Naive thymus-derived CD4-positive, alpha-beta T cell (primary cell): ENCODE results near the gene GZMM. TPM values are rescaled to one million over a fixed set of nuclear protein-coding genes. Genes with fewer than 3 reads are reported as not detected.

Experiments used
- ATAC-seq: fragments of 150-1000 bp; cut with Tn5 transposase; 2 replicates; pipeline ENCODE4 v1.10.0; 2021; ENCODE audit warnings: mild to moderate bottlenecking, moderate library complexity
- CTCF ChIA-PET: fragments of 350-600 bp; sonication (Branson Sonifier 250); formaldehyde crosslinking; loops from one replicate; lab custom pipeline; 2021; ENCODE audit warnings: antibody characterized with exemption; lab: Charles Lee
- POLR2A ChIA-PET: fragments of 350-600 bp; sonication (Branson Sonifier 250); formaldehyde crosslinking; loops from one replicate; lab custom pipeline; 2021; ENCODE audit warnings: antibody characterized with exemption, inconsistent platforms; lab: Charles Lee
- DNase-seq, 9 donors: peaks; one replicate each; pipeline versions ENCODE4 v3.0.0 to v3.0.0-alpha.2; 2020 to 2022; ENCODE audit warnings: mixed read lengths in 1 of 9
- H3K27ac ChIP-seq: one replicate; pipeline ENCODE4 v1.7.0; 2013; ENCODE audit warnings: mild to moderate bottlenecking, low read depth, low read length, moderate library complexity
- H3K27me3 ChIP-seq, 2 donors: one replicate each; pipeline ENCODE4 v1.7.0; 2013; ENCODE audit warnings: low read length in 2 of 2, mild to moderate bottlenecking in 2 of 2, moderate library complexity in 2 of 2; ENCODE audit not compliant: control insufficient read depth in 2 of 2, insufficient read depth in 2 of 2
- H3K36me3 ChIP-seq, 3 experiments: 1 replicate in 2 of 3; 2 replicates in 1 of 3; pipeline ENCODE4 v1.7.0; 2013; ENCODE audit warnings: low read length in 3 of 3, mild to moderate bottlenecking in 3 of 3, moderate library complexity in 1 of 3; ENCODE audit not compliant: insufficient read depth in 3 of 3, control insufficient read depth in 2 of 3
- H3K4me1 ChIP-seq, 2 donors: one replicate each; pipeline ENCODE4 v1.7.0; 2013; ENCODE audit warnings: low read length in 2 of 2, mild to moderate bottlenecking in 2 of 2, moderate library complexity in 1 of 2; ENCODE audit not compliant: control insufficient read depth in 2 of 2, insufficient read depth in 2 of 2
- H3K4me3 ChIP-seq: 2 replicates; pipeline ENCODE4 v1.7.0; 2013; ENCODE audit warnings: mild to moderate bottlenecking, low read length
- H3K9me3 ChIP-seq, 3 experiments: 1 replicate in 2 of 3; 2 replicates in 1 of 3; pipeline ENCODE4 v1.7.0; 2013; ENCODE audit warnings: low read length in 3 of 3; ENCODE audit not compliant: control insufficient read depth in 2 of 3
- H3K27ac Mint-ChIP-seq, 9 donors: one replicate each; pipeline ENCODE4 v1.8.0; 2020 to 2022; ENCODE audit warnings: mixed read lengths in 9 of 9, mild to moderate bottlenecking in 8 of 9, moderate library complexity in 5 of 9, inconsistent platforms in 2 of 9
- H3K27me3 Mint-ChIP-seq, 5 donors: one replicate each; pipeline ENCODE4 v1.8.0; 2021 to 2022; ENCODE audit warnings: mixed read lengths in 5 of 5, mild to moderate bottlenecking in 1 of 5
- H3K36me3 Mint-ChIP-seq, 5 donors: one replicate each; pipeline ENCODE4 v1.8.0; 2020 to 2022; ENCODE audit warnings: mixed read lengths in 5 of 5, mild to moderate bottlenecking in 3 of 5, inconsistent platforms in 1 of 5
- H3K4me1 Mint-ChIP-seq, 7 donors: one replicate each; pipeline ENCODE4 v1.8.0; 2020 to 2022; ENCODE audit warnings: mixed read lengths in 7 of 7, mild to moderate bottlenecking in 3 of 7, inconsistent platforms in 1 of 7
- H3K4me3 Mint-ChIP-seq, 10 donors: one replicate each; pipeline ENCODE4 v1.8.0; 2020 to 2022; ENCODE audit warnings: mild to moderate bottlenecking in 10 of 10, mixed read lengths in 10 of 10, moderate library complexity in 6 of 10, inconsistent platforms in 2 of 10
- H3K9me3 Mint-ChIP-seq, 11 donors: one replicate each; pipeline ENCODE4 v1.8.0; 2020 to 2022; ENCODE audit warnings: mixed read lengths in 11 of 11, mild to moderate bottlenecking in 4 of 11, inconsistent platforms in 1 of 11, moderate library complexity in 1 of 11
- intact Hi-C, 2 donors: fragments of 100-400 bp; cut with micrococcal nuclease; formaldehyde crosslinking; loops; one replicate each; pipeline ENCODE4 v1.15.1; 2023
- polyA plus RNA-seq, 2 donors: library from polyadenylated mRNA; unstranded; fragments of 300-500 nt; fragmentation: Illumina TruSeq; gene quantifications; one replicate each; pipeline ENCODE4 v1.2.3, GENCODE V29; 2021
- total RNA-seq, 6 experiments: library from RNA in 5 of 6; stranded (reverse) in 5 of 6; gene quantifications; 1 replicate in 5 of 6; 2 replicates in 1 of 6; pipeline ENCODE4 v1.2.3 and lab custom pipeline; 2021 to 2026

GZMM gene
- total and polyA plus RNA-seq, 7 experiments from 2014 or later = 30.0 to 181 (median 68.7) TPM

- Histone ChIP-seq H3K27me3 (peaks cover 0 to 6% of the 10 kb centered on the region in 2 donors), H3K9me3 (no peaks in the 10 kb centered on the region), H3K4me3 (no peak overlapping the region), H3K36me3 (no peaks in the 10 kb centered on the region), H3K27ac (no peak overlapping the region), H3K4me1 (peaks cover 0 to 8% of the 10 kb centered on the region in 2 donors)
- peak overlapping the region in 1 of 10 donors; percentile 62 for H3K4me3 Mint-ChIP-seq
- intact Hi-C loops = no loop called here
- peaks cover 3 to 13% (median 9%) of the 10 kb centered on the region in 7 donors for H3K4me1 Mint-ChIP-seq
- ATAC-seq = no peak
- no peak overlapping the region for H3K27ac Mint-ChIP-seq
- H3K27me3 Mint-ChIP-seq = peaks cover 6 to 23% (median 8%) of the 10 kb centered on the region in 5 donors
- peaks cover 0 to 10% (median 0%) of the 10 kb centered on the region in 5 donors for H3K36me3 Mint-ChIP-seq
- CTCF ChIA-PET = no interaction called here
- POLR2A ChIA-PET = no interaction called here
- DNase-seq = peak in 1 of 9 donors; percentile 7
- H3K9me3 Mint-ChIP-seq = no peaks in the 10 kb centered on the region
Measured at GRCh38 chr19:496986-497385, 46.9 kb upstream of the GZMM start.

- peaks cover 0 to 10% (median 0%) of the 10 kb centered on the region in 5 donors for H3K36me3 Mint-ChIP-seq
- peak overlapping the region in 1 of 10 donors; percentile 62 for H3K4me3 Mint-ChIP-seq
- POLR2A ChIA-PET = interaction anchor here (1.0 to 1.2 kb wide), 2 partner anchors 9 to 14 kb away, joined by 4 to 5 read pairs; no protein-coding TSS in a partner anchor
- Histone ChIP-seq H3K36me3 (no peaks in the 10 kb centered on the region), H3K4me1 (peaks cover 0 to 8% of the 10 kb centered on the region in 2 donors), H3K4me3 (no peak overlapping the region), H3K27ac (no peak overlapping the region), H3K27me3 (peaks cover 0 to 6% of the 10 kb centered on the region in 2 donors), H3K9me3 (no peaks in the 10 kb centered on the region)
- H3K9me3 Mint-ChIP-seq = no peaks in the 10 kb centered on the region
- no peak for DNase-seq
- H3K27me3 Mint-ChIP-seq = peaks cover 6 to 23% (median 8%) of the 10 kb centered on the region in 5 donors
- H3K27ac Mint-ChIP-seq = no peak overlapping the region
- CTCF ChIA-PET = no interaction called here
- intact Hi-C loops = no loop called here
- peaks cover 4 to 13% (median 9%) of the 10 kb centered on the region in 7 donors for H3K4me1 Mint-ChIP-seq
- no peak for ATAC-seq
Measured at GRCh38 chr19:497491-497868, 46.4 kb upstream of the GZMM start.

GRCh38 chr19:497869-498510 lies 45.9 kb upstream of the GZMM start:
- ATAC-seq (no peak), DNase-seq (no peak)
- peak overlapping the region in 3 of 10 donors; percentile 15 to 70 (median 29) for H3K4me3 Mint-ChIP-seq
- Histone ChIP-seq H3K4me3 (no peak overlapping the region), H3K9me3 (no peaks in the 10 kb centered on the region), H3K27ac (no peak overlapping the region), H3K4me1 (peaks cover 0 to 8% of the 10 kb centered on the region in 2 donors), H3K27me3 (peaks cover 0 to 6% of the 10 kb centered on the region in 2 donors), H3K36me3 (no peaks in the 10 kb centered on the region)
- intact Hi-C loops = no loop called here
- ChIA-PET POLR2A (interaction anchor here (1.0 to 1.2 kb wide), 2 partner anchors 9 to 13 kb away, joined by 4 to 5 read pairs; no protein-coding TSS in a partner anchor), CTCF (no interaction called here)
- H3K27ac Mint-ChIP-seq = no peak overlapping the region
- H3K4me1 Mint-ChIP-seq = peaks cover 4 to 11% (median 9%) of the 10 kb centered on the region in 7 donors
- H3K36me3 Mint-ChIP-seq = peaks cover 0 to 8% (median 0%) of the 10 kb centered on the region in 5 donors
- no peaks in the 10 kb centered on the region for H3K9me3 Mint-ChIP-seq
- H3K27me3 Mint-ChIP-seq = peaks cover 6 to 23% (median 8%) of the 10 kb centered on the region in 5 donors

GRCh38 chr19:498511-498891 lies 45.4 kb upstream of the GZMM start:
- peaks cover 6 to 23% (median 8%) of the 10 kb centered on the region in 5 donors for H3K27me3 Mint-ChIP-seq
- Histone ChIP-seq H3K9me3 (no peaks in the 10 kb centered on the region), H3K4me3 (no peak overlapping the region), H3K27me3 (peaks cover 0 to 6% of the 10 kb centered on the region in 2 donors), H3K4me1 (peaks cover 0 to 8% of the 10 kb centered on the region in 2 donors), H3K36me3 (no peaks in the 10 kb centered on the region), H3K27ac (no peak overlapping the region)
- peak overlapping the region in 2 of 10 donors; percentile 15 to 70 for H3K4me3 Mint-ChIP-seq
- no peak for ATAC-seq
- no peak overlapping the region for H3K27ac Mint-ChIP-seq
- peaks cover 0 to 7% (median 0%) of the 10 kb centered on the region in 5 donors for H3K36me3 Mint-ChIP-seq
- H3K4me1 Mint-ChIP-seq = peaks cover 4 to 11% (median 10%) of the 10 kb centered on the region in 7 donors
- intact Hi-C loops = no loop called here
- H3K9me3 Mint-ChIP-seq = no peaks in the 10 kb centered on the region
- ChIA-PET POLR2A (interaction anchor here (1.0 to 1.2 kb wide), 2 partner anchors 10 to 13 kb away, joined by 4 to 5 read pairs; no protein-coding TSS in a partner anchor), CTCF (no interaction called here)
- no peak for DNase-seq

- CTCF ChIA-PET = no interaction called here
- peaks cover 0 to 3% (median 0%) of the 10 kb centered on the region in 5 donors for H3K36me3 Mint-ChIP-seq
- H3K4me1 ChIP-seq = peaks cover 0 to 8% of the 10 kb centered on the region in 2 donors
- no peak overlapping the region for H3K4me3 ChIP-seq
- intact Hi-C loops = no loop called here
- H3K27me3 ChIP-seq = peaks cover 0 to 6% of the 10 kb centered on the region in 2 donors
- POLR2A ChIA-PET = no interaction called here
- H3K27ac ChIP-seq = no peak overlapping the region
- H3K27me3 Mint-ChIP-seq = peaks cover 6 to 23% (median 8%) of the 10 kb centered on the region in 5 donors
- peaks cover 0 to 8% (median 6%) of the 10 kb centered on the region in 7 donors for H3K4me1 Mint-ChIP-seq
- H3K27ac Mint-ChIP-seq = peak overlapping the region in 1 of 9 donors; percentile 65
- no peak for ATAC-seq
- no peak for DNase-seq
- no peaks in the 10 kb centered on the region for H3K9me3 Mint-ChIP-seq
- H3K36me3 ChIP-seq = no peaks in the 10 kb centered on the region
- H3K4me3 Mint-ChIP-seq = peak overlapping the region in 4 of 10 donors; percentile 26 to 66 (median 39)
- H3K9me3 ChIP-seq = no peaks in the 10 kb centered on the region
Measured at GRCh38 chr19:498977-499623, 44.8 kb upstream of the GZMM start.

GRCh38 chr19:501646-502045 lies 42.2 kb upstream of the GZMM start:
- peaks cover 0 to 3% (median 0%) of the 10 kb centered on the region in 5 donors for H3K36me3 Mint-ChIP-seq
- Histone ChIP-seq H3K9me3 (no peaks in the 10 kb centered on the region), H3K4me1 (peaks cover 4 to 12% of the 10 kb centered on the region in 2 donors), H3K27me3 (peaks cover 0 to 6% of the 10 kb centered on the region in 2 donors), H3K27ac (no peak overlapping the region), H3K36me3 (no peaks in the 10 kb centered on the region), H3K4me3 (no peak overlapping the region)
- DNase-seq (no peak), ATAC-seq (no peak)
- H3K27me3 Mint-ChIP-seq = peaks cover 6 to 14% (median 8%) of the 10 kb centered on the region in 5 donors
- POLR2A ChIA-PET = interaction anchor here (0.6 kb wide), 1 partner anchor 9 kb away, joined by 5 read pairs; no protein-coding TSS in a partner anchor
- CTCF ChIA-PET = no interaction called here
- H3K4me1 Mint-ChIP-seq = peaks cover 0 to 16% (median 10%) of the 10 kb centered on the region in 7 donors
- H3K9me3 Mint-ChIP-seq = no peaks in the 10 kb centered on the region
- H3K27ac Mint-ChIP-seq = no peak overlapping the region
- no peak overlapping the region for H3K4me3 Mint-ChIP-seq
- intact Hi-C loops = no loop called here
